H9 (cell line): Measurements from ENCODE around the gene ANKFY1. TPM values are rescaled to one million over a fixed set of nuclear protein-coding genes. Genes with fewer than 3 reads are reported as not detected.

Experiments
- DNase-seq: peaks from one replicate; pipeline ENCODE4 v3.0.0-alpha.2; 2017
- H2AFZ ChIP-seq: one replicate; pipeline ENCODE4 v1.6.1; 2013; ENCODE audit warnings: mild to moderate bottlenecking, low read length, control low read depth, moderate library complexity
- H2AK5ac ChIP-seq: 2 replicates; pipeline ENCODE4 v1.6.1; 2013; ENCODE audit warnings: low read length, control low read depth, mixed read lengths; ENCODE audit not compliant: insufficient read length
- H2BK120ac ChIP-seq: one replicate; pipeline ENCODE4 v1.6.1; 2013; ENCODE audit warnings: low read depth, mild to moderate bottlenecking, low read length, control low read depth, inconsistent platforms; ENCODE audit not compliant: poor library complexity, severe bottlenecking
- H2BK12ac ChIP-seq: 2 replicates; pipeline ENCODE4 v1.6.1; 2013; ENCODE audit warnings: low read length, control low read depth, mixed read lengths, low read depth; ENCODE audit not compliant: insufficient read length
- H2BK15ac ChIP-seq: 2 replicates; pipeline ENCODE4 v1.6.1; 2013; ENCODE audit warnings: low read depth, low read length, control low read depth
- H2BK20ac ChIP-seq: one replicate; pipeline ENCODE4 v1.6.1; 2013; ENCODE audit warnings: low read depth, mild to moderate bottlenecking, low read length, control low read depth, inconsistent platforms; ENCODE audit not compliant: poor library complexity, severe bottlenecking
- H2BK5ac ChIP-seq: 2 replicates; pipeline ENCODE4 v1.6.1; 2013; ENCODE audit warnings: low read length, control low read depth, mixed read lengths; ENCODE audit not compliant: insufficient read length
- H3K14ac ChIP-seq: 2 replicates; pipeline ENCODE4 v1.6.1; 2013; ENCODE audit warnings: low read length, control low read depth; ENCODE audit not compliant: insufficient read depth
- H3K18ac ChIP-seq: 2 replicates; pipeline ENCODE4 v1.6.1; 2013; ENCODE audit warnings: low read depth, mild to moderate bottlenecking, mixed read lengths, low read length, control low read depth; ENCODE audit not compliant: insufficient read length
- H3K23ac ChIP-seq: 2 replicates; pipeline ENCODE4 v1.6.1; 2013; ENCODE audit warnings: low read length, control low read depth, mixed read lengths, low read depth; ENCODE audit not compliant: insufficient read length
- H3K23me2 ChIP-seq: 2 replicates; pipeline ENCODE4 v1.6.1; 2013; ENCODE audit warnings: low read depth, mild to moderate bottlenecking, mixed read lengths, low read length, control low read depth; ENCODE audit not compliant: insufficient read length, poor library complexity, severe bottlenecking
- H3K27ac ChIP-seq: 2 replicates; pipeline ENCODE4 v1.5.1; 2013; ENCODE audit warnings: low read length, control low read depth, mixed read lengths, low read depth; ENCODE audit not compliant: insufficient read length
- H3K27me3 ChIP-seq: 2 replicates; pipeline ENCODE4 v1.6.1; 2013; ENCODE audit warnings: low read length, control low read depth, inconsistent platforms; ENCODE audit not compliant: insufficient read depth
- H3K4ac ChIP-seq: 2 replicates; pipeline ENCODE4 v1.6.1; 2013; ENCODE audit warnings: low read depth, mild to moderate bottlenecking, control low read depth, inconsistent platforms, low read length, moderate library complexity
- H3K4me1 ChIP-seq: 2 replicates; pipeline ENCODE4 v1.6.1; 2013; ENCODE audit warnings: low read length, control low read depth, inconsistent platforms; ENCODE audit not compliant: insufficient read depth
- H3K4me2 ChIP-seq: 2 replicates; pipeline ENCODE4 v1.6.1; 2013; ENCODE audit warnings: low read length, control low read depth, mixed read lengths; ENCODE audit not compliant: insufficient read length, insufficient read depth
- H3K56ac ChIP-seq: 2 replicates; pipeline ENCODE4 v1.6.1; 2013; ENCODE audit warnings: low read depth, mild to moderate bottlenecking, mixed read lengths, low read length, control low read depth; ENCODE audit not compliant: insufficient read length
- H3K79me1 ChIP-seq: 2 replicates; pipeline ENCODE4 v1.6.1; 2013; ENCODE audit warnings: low read depth, mild to moderate bottlenecking, moderate library complexity, low read length, control low read depth, inconsistent platforms; ENCODE audit not compliant: insufficient read depth, poor library complexity, severe bottlenecking
- H3K79me2 ChIP-seq: 2 replicates; pipeline ENCODE4 v1.6.1; 2013; ENCODE audit warnings: low read length, control low read depth, inconsistent platforms; ENCODE audit not compliant: insufficient read depth
- H3K9ac ChIP-seq: 2 replicates; pipeline ENCODE4 v1.6.1; 2013; ENCODE audit warnings: low read length, control low read depth, mixed read lengths; ENCODE audit not compliant: insufficient read length; ENCODE audit errors: extremely low read depth
- H3K9me3 ChIP-seq: one replicate; pipeline ENCODE4 v1.6.1; 2013; ENCODE audit warnings: low read depth, low read length, inconsistent platforms; ENCODE audit not compliant: control insufficient read depth
- H3T11ph ChIP-seq: one replicate; pipeline ENCODE4 v1.6.1; 2013; ENCODE audit warnings: mild to moderate bottlenecking, low read length, control low read depth, inconsistent platforms
- H4K20me1 ChIP-seq: one replicate; pipeline ENCODE4 v1.6.1; 2013; ENCODE audit not compliant: control insufficient read depth, insufficient read length, insufficient read depth
- H4K5ac ChIP-seq: 2 replicates; pipeline ENCODE4 v1.6.1; 2013; ENCODE audit warnings: low read depth, mild to moderate bottlenecking, mixed read lengths, low read length, control low read depth; ENCODE audit not compliant: insufficient read length
- H4K8ac ChIP-seq: replicated peaks from 2 replicates; pipeline ENCODE4 v1.6.1; 2013; ENCODE audit warnings: low read length, control low read depth, mixed read lengths, low read depth; ENCODE audit not compliant: insufficient read length
- H4K91ac ChIP-seq: 2 replicates; pipeline ENCODE4 v1.6.1; 2013; ENCODE audit warnings: low read depth, mild to moderate bottlenecking, moderate library complexity, mixed read lengths, low read length, control low read depth; ENCODE audit not compliant: insufficient read length
- H3K27ac Mint-ChIP-seq, 3 experiments: 2 replicates in 2 of 3; 3 replicates in 1 of 3; pipeline ENCODE4 v1.8.0; 2020 to 2021; ENCODE audit warnings: mixed read lengths in 3 of 3, mild to moderate bottlenecking in 1 of 3, moderate library complexity in 1 of 3
- H3K27me3 Mint-ChIP-seq: 2 replicates; pipeline ENCODE4 v1.8.0; 2021; ENCODE audit warnings: low read depth, mild to moderate bottlenecking, moderate library complexity, mixed read lengths
- H3K36me3 Mint-ChIP-seq, 3 experiments: 2 replicates in 2 of 3; 3 replicates in 1 of 3; pipeline ENCODE4 v1.8.0; 2020 to 2021; ENCODE audit warnings: low read depth in 3 of 3, mixed read lengths in 3 of 3; ENCODE audit not compliant: insufficient read depth in 1 of 3
- H3K4me1 Mint-ChIP-seq, 2 experiments: 2 replicates each; pipeline ENCODE4 v1.8.0; 2020; ENCODE audit warnings: mixed read lengths in 2 of 2
- H3K4me3 Mint-ChIP-seq, 2 experiments: 2 replicates in 1 of 2; 3 replicates in 1 of 2; pipeline ENCODE4 v1.8.0; 2020 to 2021; ENCODE audit warnings: mild to moderate bottlenecking in 2 of 2, mixed read lengths in 2 of 2, moderate library complexity in 1 of 2
- H3K9me3 Mint-ChIP-seq, 2 experiments: 2 replicates in 1 of 2; 3 replicates in 1 of 2; pipeline ENCODE4 v1.8.0; 2020; ENCODE audit warnings: mild to moderate bottlenecking in 2 of 2, mixed read lengths in 2 of 2, moderate library complexity in 1 of 2
- CTCF ChIP-seq: fragments of 200-600 bp; sonication (generic); conservative IDR thresholded peaks from 3 replicates; pipeline ENCODE4 v1.8.0; 2021; ENCODE audit warnings: antibody characterized with exemption, mild to moderate bottlenecking
- WGBS: extraction: QIAGEN DNeasy Blood & Tissue Kit; methylation state at CpG from one replicate; pipeline ENCODE4 v1.1.7; 2013; ENCODE audit warnings: missing lambda C conversion rate, low lambda C conversion rate, mixed read lengths; ENCODE audit not compliant: insufficient read length; ENCODE audit errors: extremely low coverage; 5-methylcytosine and 5-hydroxymethylcytosine counted together
- total RNA-seq: library from RNA; stranded (reverse); gene quantifications from 2 replicates; pipeline ENCODE4 v1.2.1, GENCODE V29; 2021

ANKFY1 gene
- total RNA-seq, 1 experiment from 2014 or later = 51.9 TPM

DNA sequence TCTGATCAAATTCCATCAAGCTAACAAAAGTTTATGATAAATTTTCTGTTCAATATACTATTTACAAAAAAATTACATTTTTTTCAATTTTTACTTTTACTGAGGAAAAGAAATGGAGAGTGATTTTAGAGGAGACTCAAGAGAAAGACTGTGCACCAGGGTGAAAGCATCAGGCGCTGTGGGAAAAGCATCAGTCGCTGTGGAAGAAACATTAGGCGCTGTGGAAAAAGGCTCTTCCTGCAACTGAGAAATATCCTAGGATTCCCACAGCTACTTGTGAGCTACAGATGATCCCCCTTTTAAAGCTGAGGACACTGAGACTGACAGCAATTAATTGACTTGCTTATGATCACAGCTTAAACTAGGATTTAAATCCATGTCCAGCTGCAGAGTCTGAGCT, 4.9 kb downstream of the ANKFY1 start:
- H3K23me2 ChIP-seq = peaks cover 6% of the 10 kb centered on the region
- no peak overlapping the region for H2BK20ac ChIP-seq
- Mint-ChIP-seq H3K9me3 (peaks cover 9 to 16% of the 10 kb centered on the region in 2 experiments), H3K27ac (no peak overlapping the region), H3K4me3 (no peak overlapping the region), H3K4me1 (peaks cover 17% of the 10 kb centered on the region in 2 experiments), H3K36me3 (peaks cover 24 to 33% (median 32%) of the 10 kb centered on the region in 3 experiments), H3K27me3 (no peaks in the 10 kb centered on the region)
- H2BK5ac ChIP-seq = no peak overlapping the region
- no peak overlapping the region for H3K14ac ChIP-seq
- H3K18ac ChIP-seq = no peak overlapping the region
- no peak for TF ChIP-seq CTCF
- H3K56ac ChIP-seq = no peak overlapping the region
- H2BK120ac ChIP-seq = no peak overlapping the region
- H2AFZ ChIP-seq = no peak overlapping the region
- no peak overlapping the region for H2BK12ac ChIP-seq
- no peaks in the 10 kb centered on the region; the same call in 1 of the 2 replicates for H3K4me1 ChIP-seq
- H3K27me3 ChIP-seq = no peaks in the 10 kb centered on the region
- no peak overlapping the region for H2BK15ac ChIP-seq
- H3K79me1 ChIP-seq = peaks cover 6% of the 10 kb centered on the region
- no peak overlapping the region for H3K9ac ChIP-seq
- no peak overlapping the region for H2AK5ac ChIP-seq
- H3T11ph ChIP-seq = no peak overlapping the region
- H3K79me2 ChIP-seq = peaks cover 31% of the 10 kb centered on the region; the same call in 1 of the 2 replicates
- no peak for DNase-seq
- H3K4me2 ChIP-seq = no peak overlapping the region
- no peak overlapping the region for H4K8ac ChIP-seq
- H3K23ac ChIP-seq = no peak overlapping the region
- H3K9me3 ChIP-seq = no peaks in the 10 kb centered on the region
- no peak overlapping the region for H3K27ac ChIP-seq
- H4K91ac ChIP-seq = no peak overlapping the region
- H4K5ac ChIP-seq = no peak overlapping the region
- no CpG with 5 or more reads among the region's 3 CpGs for WGBS
- H3K4ac ChIP-seq = no peak overlapping the region
- no peaks in the 10 kb centered on the region for H4K20me1 ChIP-seq
